IPS-NIHi7 (cell line): ENCODE measurements around the gene MYO5C.
A peak's percentile ranks its signal among the peaks of the same experiment; 100 is the strongest.
"Not testable (repeated sequence)": the region's sequence is repeated elsewhere in the genome, so short reads cannot be mapped to it uniquely, and the experiment has no call there.

Experiments used
- DNase-seq: peaks from one replicate; pipeline ENCODE4 v3.0.0; 2012; ENCODE audit warnings: mixed read lengths; ENCODE audit errors: extremely low spot score

MYO5C gene

DNA sequence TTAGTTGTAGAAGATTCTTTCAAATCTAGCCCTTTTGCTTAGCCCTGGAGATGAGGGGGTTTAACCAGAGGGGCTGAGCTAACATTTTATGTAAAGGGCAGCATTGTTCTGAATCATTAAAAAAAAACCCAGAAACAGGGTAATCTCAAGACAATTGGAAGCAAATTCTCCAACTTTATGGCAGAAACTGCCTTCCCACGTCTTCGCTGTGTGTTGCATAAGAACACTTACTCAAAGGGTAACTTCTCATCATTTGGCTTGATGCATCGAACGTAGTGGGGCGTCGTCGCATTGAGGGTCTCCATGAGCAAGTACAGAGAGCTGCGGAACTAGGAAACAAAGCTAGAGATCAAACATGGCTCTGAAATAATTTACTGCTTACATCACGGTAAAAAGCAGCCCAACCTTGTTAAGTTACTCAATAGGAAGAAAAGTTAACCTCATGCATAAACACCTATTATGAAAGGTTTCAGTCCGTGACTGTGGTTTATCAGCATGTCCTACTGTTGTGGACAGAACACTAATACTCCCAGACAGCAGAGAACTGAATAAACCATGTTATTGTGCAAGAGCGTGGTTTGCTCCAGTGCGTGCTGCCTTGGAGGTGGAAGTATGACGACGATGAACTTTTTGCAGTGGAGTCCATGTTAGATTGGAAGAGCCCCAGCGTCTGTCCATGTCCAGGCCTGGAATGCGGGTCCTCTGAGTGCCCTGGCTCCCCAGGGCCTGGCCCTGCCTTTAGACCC lies 48.7 kb downstream of the MYO5C start:
- no peak for DNase-seq

DNA sequence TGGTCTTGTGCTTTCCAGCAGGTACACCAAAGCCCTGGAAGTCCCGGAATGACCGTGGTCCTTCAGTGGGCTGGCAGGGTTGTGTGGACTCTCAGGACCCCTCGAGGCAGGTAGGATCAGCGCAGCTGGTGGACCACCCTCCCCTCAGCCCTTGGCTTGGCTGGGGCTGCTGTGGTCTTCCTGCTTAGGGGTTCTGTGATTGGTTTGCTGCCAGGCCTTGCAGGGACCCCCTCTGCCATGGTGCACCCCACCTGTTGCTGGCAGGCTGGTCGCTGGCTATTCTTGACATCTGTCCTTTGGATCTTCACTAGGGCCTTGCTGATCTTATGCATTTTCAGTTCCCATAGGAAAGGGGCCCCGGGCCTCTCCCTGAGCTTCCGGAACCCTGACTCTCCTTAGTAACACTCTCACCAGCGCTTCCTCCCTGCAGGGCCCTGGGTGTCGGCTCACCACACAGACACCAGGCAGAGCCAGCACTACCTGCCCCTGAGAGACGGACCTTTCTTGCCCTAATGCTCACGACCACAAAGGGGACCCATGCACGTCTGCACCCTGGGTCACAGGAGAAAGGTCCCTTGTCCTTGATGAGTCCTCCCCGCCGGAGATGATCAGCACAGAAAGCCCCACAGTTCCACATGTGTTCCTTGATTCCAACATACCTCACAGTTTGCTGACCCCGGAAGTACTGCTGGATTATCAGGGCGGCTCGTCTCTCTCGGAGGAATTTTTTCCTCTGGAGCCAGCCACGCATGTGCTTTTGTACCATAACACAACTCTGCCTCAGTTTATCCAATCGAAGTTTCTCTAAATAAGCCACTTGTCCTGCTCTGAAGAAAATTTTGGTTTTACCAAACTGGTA lies 51.7 kb downstream of the MYO5C start:
- no peak for DNase-seq

DNA sequence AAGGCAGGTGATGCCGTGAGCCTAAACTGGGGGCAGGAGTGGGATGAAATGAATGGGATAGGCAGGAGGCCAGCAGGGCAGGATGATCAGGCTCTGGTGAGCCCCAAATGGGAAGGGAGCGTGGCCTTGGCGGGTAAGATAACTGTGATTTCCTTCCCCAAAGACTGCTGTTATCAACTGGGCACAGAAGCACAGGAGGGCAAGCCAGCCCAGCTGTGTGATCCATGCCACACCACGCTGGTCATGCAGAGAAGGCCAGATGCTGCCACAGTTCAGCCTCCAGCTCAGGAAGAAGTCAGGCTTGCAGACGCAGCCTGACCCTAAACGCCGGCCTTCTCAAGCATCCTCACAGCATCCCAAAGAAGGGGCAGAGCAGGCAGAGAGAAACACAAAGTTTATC lies 52.3 kb downstream of the MYO5C start:
- no peak for DNase-seq

DNA sequence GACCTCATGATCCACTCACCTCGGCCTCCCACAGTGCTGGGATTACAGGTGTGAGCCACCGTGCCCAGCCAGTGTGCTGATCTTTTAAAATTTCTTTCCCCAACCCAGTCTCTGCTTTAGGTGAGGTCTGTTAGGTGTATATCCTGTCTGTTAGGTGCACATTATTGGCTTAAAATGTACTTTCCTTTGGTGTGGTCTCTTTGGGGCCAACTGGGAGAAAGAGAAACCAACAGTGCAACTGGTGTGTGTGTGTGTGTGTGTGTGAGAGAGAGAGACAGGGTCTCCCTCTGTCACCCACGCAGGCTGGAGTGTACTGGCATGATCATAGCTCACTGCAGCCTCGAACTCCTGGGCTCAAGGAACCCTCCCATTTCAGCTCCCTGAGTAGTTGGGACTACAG lies 54.1 kb downstream of the MYO5C start:
- no peak for DNase-seq

- no peak for DNase-seq
Observed at GRCh38 chr15:52240166-52240565, 55.4 kb downstream of the MYO5C start.

DNA sequence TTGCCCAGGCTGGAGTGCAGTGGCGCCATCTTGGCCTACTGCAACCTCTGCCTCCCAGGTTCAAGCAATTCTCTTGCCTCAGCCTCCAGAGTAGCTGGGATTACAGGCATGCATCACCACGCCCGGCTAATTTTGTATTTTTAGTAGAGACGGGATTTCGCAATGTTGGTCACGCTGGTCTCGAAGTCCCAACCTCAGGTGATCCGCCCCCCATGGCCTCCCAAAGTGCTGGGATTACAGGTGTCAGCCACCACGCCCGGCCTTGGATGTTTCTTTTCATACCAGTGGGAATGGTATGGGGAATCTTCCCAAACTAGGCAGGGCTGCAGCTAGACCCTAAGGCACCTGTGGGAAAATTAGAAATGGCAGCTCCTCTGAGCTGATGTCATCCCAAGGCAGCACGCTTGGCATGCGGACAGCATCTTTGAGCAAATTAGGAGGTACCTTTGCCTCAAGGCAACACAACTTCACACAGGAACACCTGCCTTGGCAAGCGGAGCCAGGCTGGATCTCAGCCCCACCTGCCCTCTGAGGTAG lies 56.5 kb downstream of the MYO5C start:
- DNase-seq: not testable (repeated sequence)

- no peak for DNase-seq
Observed at GRCh38 chr15:52238149-52238548, 57.5 kb downstream of the MYO5C start.

DNA sequence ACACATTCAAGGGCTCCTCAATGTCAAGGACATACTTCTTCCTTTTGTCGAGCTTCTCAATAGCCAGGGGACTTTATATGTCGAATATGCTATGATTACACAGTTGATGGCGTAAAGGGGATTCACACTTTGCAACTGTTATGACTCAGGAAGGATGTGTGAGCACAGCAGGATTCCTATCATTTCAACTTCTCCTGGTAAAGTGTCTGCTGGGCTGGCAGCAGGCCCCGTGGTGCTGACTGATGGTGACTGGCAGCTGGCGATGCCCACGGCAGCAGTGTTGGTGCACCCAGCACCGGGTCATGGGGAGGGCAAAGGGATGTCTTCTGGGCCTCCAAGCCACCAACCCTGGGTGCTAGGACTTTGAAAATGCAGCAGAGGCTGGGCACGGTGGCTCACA lies 59.6 kb downstream of the MYO5C start:
- no peak for DNase-seq

GRCh38 chr15:52234596-52235541 lies 60.7 kb downstream of the MYO5C start:
- no peak for DNase-seq

- DNase-seq: no peak
Observed at GRCh38 chr15:52233405-52233804, 62.2 kb downstream of the MYO5C start.

DNA sequence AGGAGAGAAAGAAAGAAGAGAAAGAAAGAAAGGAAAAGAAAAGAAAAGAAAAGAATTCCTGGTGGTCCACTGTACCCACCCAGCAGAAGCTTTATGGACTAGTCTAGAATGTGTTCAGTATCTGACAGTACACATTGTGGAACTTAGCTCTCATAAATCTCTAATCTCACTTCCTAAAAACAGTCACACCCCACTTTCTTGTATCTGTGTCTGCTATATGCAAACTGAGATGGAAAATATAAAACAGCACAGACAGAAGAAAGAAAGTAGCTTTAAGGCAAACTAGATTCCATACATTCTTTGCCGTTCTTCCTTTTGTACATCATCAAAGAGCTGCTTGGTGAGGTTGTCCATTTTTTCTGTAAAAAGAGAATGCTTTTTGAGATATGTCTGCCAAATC lies 63.3 kb downstream of the MYO5C start:
- no peak for DNase-seq

- DNase-seq: no peak
Observed at GRCh38 chr15:52230073-52230472, 65.5 kb downstream of the MYO5C start.

- DNase-seq: peak; percentile 66
Observed at GRCh38 chr15:52228921-52229320, 66.7 kb downstream of the MYO5C start.

- peak; percentile 89 for DNase-seq
Observed at GRCh38 chr15:52227456-52227855, 68.1 kb downstream of the MYO5C start.

DNA sequence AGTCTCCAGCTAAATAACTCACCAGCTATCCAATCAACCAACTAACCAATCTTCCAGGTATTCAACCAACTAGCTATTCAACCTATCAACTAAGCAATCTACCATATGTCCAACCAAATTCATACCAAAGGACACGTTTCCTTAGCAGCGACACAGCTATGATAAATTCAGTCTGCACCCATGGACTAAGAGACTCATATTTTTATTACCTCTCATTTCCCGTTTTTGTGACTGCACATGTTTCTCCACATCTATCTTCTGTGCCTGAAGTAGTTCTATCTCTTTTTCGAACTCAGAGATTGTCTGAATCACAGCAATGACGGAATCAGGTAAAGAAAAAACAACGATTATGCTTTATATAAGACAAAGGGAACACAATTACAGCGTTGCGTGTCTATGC lies 70.4 kb downstream of the MYO5C start:
- DNase-seq: no peak

- no peak for DNase-seq
Observed at GRCh38 chr15:52224211-52224610, 71.4 kb downstream of the MYO5C start.

DNA sequence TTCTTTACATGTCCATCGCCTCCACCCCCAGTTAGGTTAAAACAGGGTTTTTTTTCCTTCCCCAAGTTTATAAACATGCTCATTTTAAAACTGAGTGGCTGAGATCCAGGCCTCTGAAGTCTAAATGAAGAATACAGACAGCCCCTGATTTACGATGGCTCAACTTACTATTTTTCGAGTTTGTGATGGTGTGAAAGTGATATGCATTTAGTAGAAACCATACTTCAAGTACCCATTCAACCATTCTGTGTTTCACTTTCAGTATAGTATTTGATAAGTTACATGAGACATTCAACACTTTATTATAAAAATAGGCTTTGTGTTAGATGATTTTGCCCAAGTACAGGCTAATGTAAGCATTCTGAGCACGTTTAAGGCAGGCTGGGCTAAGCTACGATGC lies 73.9 kb downstream of the MYO5C start:
- DNase-seq: no peak

- DNase-seq: no peak
Observed at GRCh38 chr15:52220937-52221660, 74.5 kb downstream of the MYO5C start.

DNA sequence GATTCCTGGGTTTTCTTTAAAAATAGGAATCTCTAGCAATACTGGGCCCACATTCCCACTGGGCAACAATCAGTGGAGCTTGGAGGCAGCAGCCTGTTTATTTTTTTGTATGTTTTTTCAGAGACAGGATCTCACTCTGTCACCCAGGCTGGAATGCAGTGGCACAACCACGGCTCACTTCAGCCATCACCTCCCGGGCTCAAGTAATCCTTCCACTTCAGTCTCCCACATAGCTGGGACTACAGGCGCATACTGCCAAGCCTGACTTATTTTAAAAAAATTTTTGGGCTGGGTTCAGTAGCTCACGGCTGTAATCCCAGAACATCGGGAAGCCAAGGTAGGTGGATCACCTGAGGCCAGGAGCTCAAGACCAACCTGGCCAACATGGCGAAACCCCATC lies 75.4 kb downstream of the MYO5C start:
- no peak for DNase-seq

GRCh38 chr15:52218816-52219215 lies 76.8 kb downstream of the MYO5C start:
- no peak for DNase-seq

GRCh38 chr15:52218371-52218770 lies 77.2 kb downstream of the MYO5C start:
- no peak for DNase-seq
